A549 (cell line): Measurements from ENCODE around the gene IGFBP5.

Source experiments
- CEBPB ChIP-seq, 2 experiments: fragments of >200 bp in 1 of 2; sonication (Bioruptor Twin) in 1 of 2; formaldehyde crosslinking in 1 of 2; IDR thresholded peaks; 2 replicates each; pipeline ENCODE4 v1.6.1; 2012 to 2016
- CHD2 ChIP-seq: fragments of 150-350 bp; IDR thresholded peaks from 2 replicates; pipeline ENCODE4 v1.6.1; 2014; ENCODE audit warnings: low read length; ENCODE audit not compliant: partially characterized antibody
- EP300 ChIP-seq, 2 experiments: fragments of >200 bp; sonication (Bioruptor Twin); formaldehyde crosslinking; IDR thresholded peaks; 2 replicates in 1 of 2; 3 replicates in 1 of 2; pipeline ENCODE4 v1.6.1; 2016 to 2017
- ESRRA ChIP-seq: fragments of 150-350 bp; IDR thresholded peaks from 2 replicates; pipeline ENCODE4 v1.6.1; 2014; ENCODE audit warnings: mild to moderate bottlenecking, low read length, borderline replicate concordance
- ZNF302 ChIP-seq: fragments of 250-450 bp; sonication (Bioruptor Pico); IDR thresholded peaks from 2 replicates; pipeline ENCODE4 v1.9.0; 2021; ENCODE audit warnings: inconsistent platforms, mild to moderate bottlenecking, moderate library complexity
- TF ChIP-seq, protein P1 (sequence below): fragments of 200-600 bp; sonication (generic); IDR thresholded peaks from 2 replicates; pipeline ENCODE4 v1.6.1; 2016; ENCODE audit warnings: antibody characterized with exemption, mild to moderate bottlenecking, moderate library complexity

DNA sequence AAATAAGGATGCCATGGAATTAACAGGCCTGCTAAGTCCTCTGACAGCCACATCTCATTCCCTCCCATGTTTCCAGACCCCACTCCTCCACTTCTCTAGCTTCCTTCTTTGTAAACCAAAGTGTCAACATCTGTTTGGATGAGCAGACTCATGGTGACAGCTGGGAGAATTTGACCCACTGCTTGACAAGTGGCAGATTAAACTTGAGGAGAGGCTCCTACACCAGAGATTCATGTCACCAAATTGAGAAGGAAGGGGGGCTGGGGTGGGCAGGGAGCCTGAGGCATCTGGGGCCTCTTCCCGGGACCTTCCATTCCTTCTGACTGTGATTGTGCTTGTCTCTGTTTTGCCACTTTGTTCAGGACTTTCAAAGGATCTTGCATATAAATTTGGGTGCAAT lies 41.0 kb upstream of the IGFBP5 start:
- TF ChIP-seq, protein P1, sequence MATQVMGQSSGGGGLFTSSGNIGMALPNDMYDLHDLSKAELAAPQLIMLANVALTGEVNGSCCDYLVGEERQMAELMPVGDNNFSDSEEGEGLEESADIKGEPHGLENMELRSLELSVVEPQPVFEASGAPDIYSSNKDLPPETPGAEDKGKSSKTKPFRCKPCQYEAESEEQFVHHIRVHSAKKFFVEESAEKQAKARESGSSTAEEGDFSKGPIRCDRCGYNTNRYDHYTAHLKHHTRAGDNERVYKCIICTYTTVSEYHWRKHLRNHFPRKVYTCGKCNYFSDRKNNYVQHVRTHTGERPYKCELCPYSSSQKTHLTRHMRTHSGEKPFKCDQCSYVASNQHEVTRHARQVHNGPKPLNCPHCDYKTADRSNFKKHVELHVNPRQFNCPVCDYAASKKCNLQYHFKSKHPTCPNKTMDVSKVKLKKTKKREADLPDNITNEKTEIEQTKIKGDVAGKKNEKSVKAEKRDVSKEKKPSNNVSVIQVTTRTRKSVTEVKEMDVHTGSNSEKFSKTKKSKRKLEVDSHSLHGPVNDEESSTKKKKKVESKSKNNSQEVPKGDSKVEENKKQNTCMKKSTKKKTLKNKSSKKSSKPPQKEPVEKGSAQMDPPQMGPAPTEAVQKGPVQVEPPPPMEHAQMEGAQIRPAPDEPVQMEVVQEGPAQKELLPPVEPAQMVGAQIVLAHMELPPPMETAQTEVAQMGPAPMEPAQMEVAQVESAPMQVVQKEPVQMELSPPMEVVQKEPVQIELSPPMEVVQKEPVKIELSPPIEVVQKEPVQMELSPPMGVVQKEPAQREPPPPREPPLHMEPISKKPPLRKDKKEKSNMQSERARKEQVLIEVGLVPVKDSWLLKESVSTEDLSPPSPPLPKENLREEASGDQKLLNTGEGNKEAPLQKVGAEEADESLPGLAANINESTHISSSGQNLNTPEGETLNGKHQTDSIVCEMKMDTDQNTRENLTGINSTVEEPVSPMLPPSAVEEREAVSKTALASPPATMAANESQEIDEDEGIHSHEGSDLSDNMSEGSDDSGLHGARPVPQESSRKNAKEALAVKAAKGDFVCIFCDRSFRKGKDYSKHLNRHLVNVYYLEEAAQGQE, result no peak
- TF ChIP-seq CHD2 (no peak), EP300 (IDR thresholded peaks at IDR 0.05) (no peak), ZNF302 (CRISPR knock-in tag) (no peak), CEBPB (IDR thresholded peaks at IDR 0.05) (no peak), ESRRA (no peak)
